ENCODE measurements around the gene ERBB2. TPM values are rescaled to one million over a fixed set of nuclear protein-coding genes. Genes with fewer than 3 reads are reported as not detected.
A peak's percentile ranks its signal among the peaks of the same experiment; 100 is the strongest.

Gene ERBB2
- total and polyA plus RNA-seq, 9 of the 15 experiments (the other 6 are each of a cell fraction or from before 2014, with no cell fraction given) = 0.74 to 5.6 (median 3.3) TPM

GRCh38 chr17:39671651-39672521 is 28.0 kb upstream of the ERBB2 start (continued):
- TF ChIP-seq MAZ (CRISPR knock-in tag; conservative IDR thresholded peaks at IDR 0.05 in 1 of 2, IDR thresholded peaks at IDR 0.05 in 1 of 2) (peak in 1 of 2 experiments; percentile 77; a peak in 2 of 4 replicates), ZNF398 (CRISPR knock-in tag; IDR thresholded peaks at IDR 0.05) (no peak), SAFB2 (IDR thresholded peaks at IDR 0.05; ENCODE audit: borderline replicate concordance, low read depth, low read length, severe bottlenecking) (no peak), MED1 (CRISPR knock-in tag; IDR thresholded peaks at IDR 0.05; ENCODE audit: borderline replicate concordance) (no peak), THRA (IDR thresholded peaks at IDR 0.05) (no peak), POLR2B (IDR thresholded peaks at IDR 0.05; ENCODE audit: low read depth, partially characterized antibody) (peak; percentile 33), ATF1 (CRISPR knock-in tag; IDR thresholded peaks at IDR 0.05) (no peak), ATF1 (tag; IDR thresholded peaks at IDR 0.05) (no peak), SUPT5H (IDR thresholded peaks at IDR 0.05) (peak; percentile 50; the same call in 1 of the 2 replicates), POLR2G (IDR thresholded peaks at IDR 0.05; ENCODE audit: low read depth, low read length) (peak; percentile 59), CTCFL (IDR thresholded peaks at IDR 0.05; ENCODE audit: borderline replicate concordance, insufficient read depth, low read depth, low read length, poor library complexity, severe bottlenecking) (peak; percentile 5), HBP1 (CRISPR knock-in tag; IDR thresholded peaks at IDR 0.05) (0 out of 2 replicates have a peak, but pooled peaks have one; percentile 29), ZNF217 (CRISPR knock-in tag; IDR thresholded peaks at IDR 0.05) (no peak), ZNF174 (CRISPR knock-in tag; IDR thresholded peaks at IDR 0.05) (no peak), BCLAF1 (IDR thresholded peaks at IDR 0.05; ENCODE audit: borderline replicate concordance in 1 of 2, control insufficient read depth in 1 of 2, low read depth in 2 of 2, low read length in 1 of 2) (no peak), CREM (IDR thresholded peaks at IDR 0.05; ENCODE audit: low read depth) (no peak)
